ENCODE measurements around the gene SH3GL2. TPM values are rescaled to one million over a fixed set of nuclear protein-coding genes. Genes with fewer than 3 reads are reported as not detected.

Gene SH3GL2
- total RNA-seq, 1 experiment from 2014 or later = not detected

GRCh38 chr9:17695482-17695881, 116.6 kb downstream of the SH3GL2 start:
- Histone ChIP-seq H3K36me3 (no peaks in the 10 kb centered on the region), H3K4me3 (no peak overlapping the region), H3K27me3 (no peaks in the 10 kb centered on the region; the same call in 1 of the 2 replicates), H3K9me3 (no peaks in the 10 kb centered on the region)
- no peak for DNase-seq

- no peak for DNase-seq
- H3K9me3 ChIP-seq = no peaks in the 10 kb centered on the region
Measured at GRCh38 chr9:17699615-17700330, 120.9 kb downstream of the SH3GL2 start.

DNA sequence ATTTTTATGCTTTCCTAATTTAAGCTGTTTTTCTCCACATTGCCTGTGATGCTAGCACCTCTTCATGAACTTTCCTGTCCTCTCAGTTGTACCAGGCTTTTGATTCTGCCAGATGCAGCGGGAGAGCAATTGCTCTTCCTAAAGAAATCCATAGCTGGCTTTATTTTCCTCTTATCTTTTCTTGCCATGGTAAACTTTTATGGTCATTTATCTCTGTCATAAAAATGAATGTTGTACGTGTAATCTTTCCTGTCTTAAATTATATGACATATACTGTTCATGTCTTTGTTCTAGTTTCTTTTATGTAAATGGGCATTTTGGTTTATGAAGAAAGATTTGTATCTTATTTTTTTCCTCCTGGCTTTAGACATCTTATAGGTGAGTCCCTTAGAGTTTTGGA, 127.5 kb downstream of the SH3GL2 start:
- DNase-seq = no peak
- H3K27me3 ChIP-seq = no peaks in the 10 kb centered on the region; the same call in 1 of the 2 replicates
- no peak overlapping the region for H3K4me3 ChIP-seq
- H3K9me3 ChIP-seq = no peaks in the 10 kb centered on the region
- H3K36me3 ChIP-seq = no peaks in the 10 kb centered on the region

More at GRCh38 chr9:17699615-17700330, 120.9 kb downstream of the SH3GL2 start:
- Histone ChIP-seq H3K4me3 (no peak overlapping the region), H3K36me3 (no peaks in the 10 kb centered on the region), H3K27me3 (no peaks in the 10 kb centered on the region; the same call in none of the 2 replicates)

DNA sequence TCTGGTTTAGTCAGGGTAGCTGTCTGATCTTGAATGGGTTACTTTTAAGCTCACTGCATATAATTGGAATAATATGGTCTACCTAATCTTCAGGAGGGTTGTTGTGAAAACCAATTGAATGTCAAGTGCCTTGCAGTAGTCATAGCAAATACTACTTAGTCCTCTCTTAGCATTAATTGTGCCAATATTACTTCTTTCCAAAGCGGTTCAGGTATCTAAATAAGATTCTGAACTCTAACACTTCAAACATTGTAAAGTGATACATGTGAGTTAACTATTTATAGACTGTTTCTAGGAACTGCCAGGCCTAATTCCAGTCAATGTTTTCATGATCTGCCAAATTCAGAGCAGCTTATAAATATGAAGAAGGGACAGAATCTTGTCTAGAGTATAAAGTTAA, 140.2 kb downstream of the SH3GL2 start:
- Histone ChIP-seq H3K9me3 (peaks cover 8% of the 10 kb centered on the region), H3K27me3 (no peaks in the 10 kb centered on the region; the same call in 1 of the 2 replicates), H3K36me3 (no peaks in the 10 kb centered on the region), H3K4me3 (no peak overlapping the region)
- DNase-seq = no peak

GRCh38 chr9:17721954-17722353, 143.1 kb downstream of the SH3GL2 start:
- H3K27me3 ChIP-seq = no peaks in the 10 kb centered on the region
- H3K36me3 ChIP-seq = no peaks in the 10 kb centered on the region
- DNase-seq = no peak
- no peak overlapping the region for H3K4me3 ChIP-seq
- H3K9me3 ChIP-seq = peaks cover 8% of the 10 kb centered on the region

DNA sequence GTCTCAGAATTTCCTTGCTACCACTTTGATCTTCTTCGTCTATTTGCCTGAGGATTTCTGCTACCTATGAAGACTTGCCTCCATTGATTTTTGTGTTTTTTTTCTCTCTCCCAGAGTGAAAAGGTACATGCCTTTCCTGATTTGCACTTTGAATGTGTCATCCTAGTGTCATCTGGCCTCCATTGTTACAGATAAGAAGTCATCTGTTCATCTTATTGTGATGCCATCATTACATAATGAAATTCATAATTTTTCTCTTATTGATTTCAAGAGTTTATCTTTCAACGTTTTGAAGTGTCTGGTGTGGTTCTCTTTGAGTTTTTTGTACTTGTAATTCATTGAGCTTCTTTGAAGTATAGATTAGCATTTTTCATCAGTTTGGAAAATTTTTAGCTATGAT, 144.8 kb downstream of the SH3GL2 start:
- no peak for DNase-seq
- H3K9me3 ChIP-seq = peaks cover 8% of the 10 kb centered on the region
- no peaks in the 10 kb centered on the region for H3K36me3 ChIP-seq
- no peaks in the 10 kb centered on the region; the same call in 1 of the 2 replicates for H3K27me3 ChIP-seq
- no peak overlapping the region for H3K4me3 ChIP-seq

DNA sequence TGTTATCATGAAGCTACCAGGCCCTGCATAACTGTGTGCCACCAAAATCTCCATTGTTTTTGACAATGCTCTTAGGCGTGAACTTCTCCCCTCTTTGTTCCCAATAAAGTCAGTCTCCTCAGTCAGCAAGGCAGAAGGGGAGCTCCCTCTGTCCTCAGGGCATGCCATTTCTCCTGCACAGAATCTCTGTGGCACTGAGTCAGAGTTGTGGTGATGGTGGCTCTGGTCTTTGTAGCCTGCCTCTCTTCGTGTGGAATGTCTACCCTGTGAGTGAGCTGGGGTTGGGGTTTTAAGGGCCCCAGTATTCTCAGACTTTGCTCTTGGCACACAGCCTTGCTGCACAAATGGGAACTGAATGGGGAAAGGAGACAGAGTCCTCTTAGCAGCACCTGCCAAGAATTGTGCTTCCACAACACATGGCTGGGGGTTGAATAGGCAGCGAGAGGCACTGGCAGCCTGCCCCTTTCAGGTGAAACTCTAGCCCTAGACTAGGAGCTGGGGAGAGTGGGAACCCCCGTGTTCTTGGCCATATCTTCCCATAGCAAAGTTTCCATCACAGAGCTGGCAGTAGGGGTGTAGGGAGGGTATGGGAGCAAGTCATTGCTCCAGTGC, 146.6 kb downstream of the SH3GL2 start:
- Histone ChIP-seq H3K4me3 (no peak overlapping the region), H3K27me3 (no peaks in the 10 kb centered on the region; the same call in 1 of the 2 replicates), H3K9me3 (peaks cover 8% of the 10 kb centered on the region), H3K36me3 (no peaks in the 10 kb centered on the region)
- no peak for DNase-seq

GRCh38 chr9:17726298-17726697, 147.4 kb downstream of the SH3GL2 start:
- Histone ChIP-seq H3K27me3 (no peaks in the 10 kb centered on the region; the same call in 1 of the 2 replicates), H3K4me3 (no peak overlapping the region), H3K36me3 (no peaks in the 10 kb centered on the region), H3K9me3 (peaks cover 8% of the 10 kb centered on the region)
- no peak for DNase-seq

DNA sequence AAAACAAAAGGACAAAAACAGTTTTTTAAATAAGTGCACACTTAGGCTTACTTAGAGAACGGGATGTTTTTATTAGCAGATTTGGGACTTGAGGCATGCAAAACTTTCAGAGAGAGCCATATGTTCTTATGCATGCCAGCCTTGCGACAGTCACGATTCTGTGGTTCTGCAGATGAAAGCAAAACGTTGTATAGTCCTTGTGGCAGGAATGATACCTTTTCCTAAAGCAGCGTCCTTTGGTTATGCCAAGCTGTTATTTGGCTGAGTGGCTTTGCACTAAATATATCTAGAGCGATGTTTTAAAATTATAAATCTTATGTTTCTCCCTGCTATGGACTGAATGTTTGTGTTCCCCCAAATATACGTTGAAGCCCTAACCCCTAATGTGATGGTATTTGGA, 152.0 kb downstream of the SH3GL2 start:
- no peaks in the 10 kb centered on the region; the same call in 1 of the 2 replicates for H3K27me3 ChIP-seq
- no peak for DNase-seq

GRCh38 chr9:17731308-17731707, 152.4 kb downstream of the SH3GL2 start:
- no peak for DNase-seq
- H3K36me3 ChIP-seq = no peaks in the 10 kb centered on the region
- H3K27me3 ChIP-seq = no peaks in the 10 kb centered on the region; the same call in 1 of the 2 replicates
- no peak overlapping the region for H3K4me3 ChIP-seq
- H3K9me3 ChIP-seq = no peaks in the 10 kb centered on the region

More for the DNA sequence above, 152.0 kb downstream of the SH3GL2 start:
- Histone ChIP-seq H3K36me3 (no peaks in the 10 kb centered on the region), H3K4me3 (no peak overlapping the region), H3K9me3 (no peaks in the 10 kb centered on the region)

DNA sequence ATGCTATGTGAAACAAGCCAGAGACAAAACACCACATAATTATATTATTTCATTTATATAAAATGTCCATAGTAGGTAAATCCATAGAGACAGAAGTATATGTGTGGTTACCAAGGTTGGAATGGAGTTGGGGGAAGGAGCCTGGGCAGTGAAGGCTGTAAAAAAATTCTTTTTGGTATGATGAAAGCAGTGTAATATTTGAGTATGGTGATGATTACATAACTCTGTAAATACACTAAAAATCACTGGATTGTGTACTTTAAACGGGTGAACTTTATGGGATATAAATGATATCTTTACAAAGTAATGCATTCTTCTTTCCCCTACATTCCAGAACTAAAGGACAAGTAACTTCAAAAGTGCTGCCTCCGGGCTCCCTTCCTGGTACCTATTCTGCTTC, 155.8 kb downstream of the SH3GL2 start:
- H3K9me3 ChIP-seq = no peaks in the 10 kb centered on the region
- no peak overlapping the region for H3K4me3 ChIP-seq
- H3K27me3 ChIP-seq = no peaks in the 10 kb centered on the region; the same call in 1 of the 2 replicates
- no peak for DNase-seq
- no peaks in the 10 kb centered on the region for H3K36me3 ChIP-seq

DNA sequence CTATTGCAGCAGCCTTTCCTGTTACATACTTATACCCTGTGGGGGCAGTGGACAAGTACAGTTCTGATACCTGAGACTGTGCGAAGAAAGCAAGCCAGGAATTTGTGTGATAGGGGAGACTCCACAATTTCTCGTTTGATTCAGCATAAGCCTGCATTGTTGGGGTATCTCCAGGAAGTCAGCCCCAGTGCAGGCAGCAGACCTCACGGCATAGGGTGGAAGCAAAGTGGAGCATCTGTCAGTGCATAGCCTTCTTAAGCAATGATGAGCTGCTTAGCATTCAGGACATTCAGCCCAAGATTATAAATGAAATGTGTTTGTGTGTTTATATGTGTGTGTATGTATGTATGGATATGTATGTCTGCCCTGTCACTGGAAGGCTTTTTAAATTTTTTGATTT, 157.0 kb downstream of the SH3GL2 start:
- no peaks in the 10 kb centered on the region for H3K36me3 ChIP-seq
- H3K9me3 ChIP-seq = no peaks in the 10 kb centered on the region
- DNase-seq = no peak
- no peak overlapping the region for H3K4me3 ChIP-seq
- no peaks in the 10 kb centered on the region for H3K27me3 ChIP-seq

DNA sequence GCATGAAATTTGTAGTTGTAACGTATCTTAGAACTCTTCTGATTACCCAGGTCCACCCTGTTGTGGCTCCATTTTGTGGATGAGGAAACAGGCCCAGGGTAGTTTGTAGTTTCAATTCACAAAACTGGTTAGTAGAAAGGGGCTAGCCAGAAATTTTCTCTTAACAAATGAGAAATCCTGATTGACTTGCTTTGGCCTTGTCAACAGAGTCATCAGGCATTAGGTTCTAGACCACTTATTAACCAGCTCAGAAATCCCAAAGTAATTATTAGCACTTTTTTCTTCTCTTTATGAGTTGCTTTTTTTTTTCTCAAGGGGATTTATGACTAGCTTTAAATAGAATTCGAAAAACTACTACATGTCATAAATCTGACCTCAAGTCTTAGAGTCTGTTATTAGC, 160.2 kb downstream of the SH3GL2 start:
- DNase-seq = no peak
- no peak overlapping the region for H3K4me3 ChIP-seq
- no peaks in the 10 kb centered on the region for H3K36me3 ChIP-seq
- H3K27me3 ChIP-seq = no peaks in the 10 kb centered on the region
- no peaks in the 10 kb centered on the region for H3K9me3 ChIP-seq

DNA sequence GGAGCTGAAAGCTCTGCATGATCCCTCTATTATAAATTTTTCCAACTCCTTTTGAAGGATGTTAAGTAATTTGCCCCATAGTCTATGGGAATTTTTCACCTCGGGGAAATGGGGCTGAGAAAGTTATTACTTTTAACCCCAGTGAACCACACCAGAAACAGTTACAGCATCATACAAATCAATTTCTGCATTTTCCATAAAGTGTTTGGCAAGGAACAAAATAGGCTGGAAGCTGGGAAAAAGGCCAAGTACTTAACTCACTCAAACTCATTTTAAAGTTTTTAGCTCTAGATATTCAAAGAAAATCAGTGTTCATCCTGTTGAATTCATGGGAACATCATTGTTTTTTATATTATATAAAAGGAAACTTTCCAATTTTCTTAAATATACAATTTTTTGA, 160.9 kb downstream of the SH3GL2 start:
- Histone ChIP-seq H3K36me3 (no peaks in the 10 kb centered on the region), H3K4me3 (no peak overlapping the region), H3K9me3 (no peaks in the 10 kb centered on the region), H3K27me3 (no peaks in the 10 kb centered on the region)
- DNase-seq = no peak

DNA sequence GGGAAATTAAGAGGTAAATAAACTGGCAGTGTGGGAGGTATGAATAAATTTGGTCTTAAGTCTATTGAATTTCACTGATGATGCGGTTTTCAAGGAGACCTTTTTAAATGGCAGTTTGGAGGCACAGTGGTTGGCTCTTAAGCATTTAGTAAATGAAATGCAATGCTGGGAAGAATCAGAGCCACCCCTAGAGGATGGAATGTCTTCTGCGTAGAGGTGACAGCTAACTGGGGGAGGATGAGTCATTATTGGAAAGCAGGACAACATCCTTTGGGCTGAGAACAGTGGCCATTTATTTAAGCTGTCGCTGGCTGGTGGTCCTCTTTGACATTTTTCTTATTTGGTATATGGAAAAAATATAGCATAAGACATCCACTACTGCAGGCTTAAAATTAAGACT, 163.2 kb downstream of the SH3GL2 start:
- Histone ChIP-seq H3K36me3 (no peaks in the 10 kb centered on the region), H3K4me3 (no peak overlapping the region), H3K27me3 (no peaks in the 10 kb centered on the region), H3K9me3 (no peaks in the 10 kb centered on the region)
- DNase-seq = no peak

DNA sequence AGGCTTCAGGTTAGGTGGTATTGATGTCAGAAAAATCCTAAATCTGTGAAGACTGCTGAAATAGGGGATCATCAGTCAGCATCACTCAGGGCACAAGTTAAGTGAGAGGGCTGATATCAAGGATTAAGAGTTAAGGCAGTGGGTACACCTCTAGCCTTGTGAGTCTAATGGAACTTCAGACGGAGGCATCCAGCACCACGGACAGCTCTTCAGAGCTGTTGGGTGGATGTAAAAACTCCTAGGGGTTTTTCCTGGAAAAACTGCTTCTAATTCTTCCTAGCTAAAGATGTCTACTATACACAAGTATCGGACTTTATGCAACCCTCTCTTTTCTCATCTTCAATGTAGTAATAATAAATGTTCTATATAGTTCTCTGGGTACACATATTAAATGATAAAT, 165.9 kb downstream of the SH3GL2 start:
- Histone ChIP-seq H3K36me3 (no peaks in the 10 kb centered on the region), H3K4me3 (no peak overlapping the region), H3K27me3 (no peaks in the 10 kb centered on the region), H3K9me3 (no peaks in the 10 kb centered on the region)
- DNase-seq = peak; percentile 8

DNA sequence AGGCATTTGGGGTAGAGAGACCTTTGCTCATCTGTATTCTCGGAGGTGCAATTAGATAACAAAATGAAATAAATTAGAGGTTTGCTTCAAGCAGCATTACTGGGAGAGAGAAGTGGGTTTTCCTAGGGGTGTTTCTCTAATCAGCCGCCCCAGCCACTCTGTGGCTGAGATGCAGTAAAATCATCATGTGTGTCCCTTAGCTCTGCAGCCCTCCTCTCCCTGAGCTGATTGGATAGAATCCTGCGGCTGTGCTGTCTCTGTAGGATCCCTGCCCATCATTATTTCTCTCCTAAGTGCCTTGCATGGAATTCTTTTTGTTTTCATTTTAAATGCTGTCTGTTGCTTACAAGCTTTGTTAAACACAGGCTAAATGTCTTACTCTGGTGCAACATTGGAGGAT, 171.4 kb downstream of the SH3GL2 start:
- DNase-seq = no peak
- Histone ChIP-seq H3K27me3 (peaks cover 2% of the 10 kb centered on the region), H3K36me3 (no peaks in the 10 kb centered on the region), H3K9me3 (no peaks in the 10 kb centered on the region), H3K4me3 (no peak overlapping the region)

DNA sequence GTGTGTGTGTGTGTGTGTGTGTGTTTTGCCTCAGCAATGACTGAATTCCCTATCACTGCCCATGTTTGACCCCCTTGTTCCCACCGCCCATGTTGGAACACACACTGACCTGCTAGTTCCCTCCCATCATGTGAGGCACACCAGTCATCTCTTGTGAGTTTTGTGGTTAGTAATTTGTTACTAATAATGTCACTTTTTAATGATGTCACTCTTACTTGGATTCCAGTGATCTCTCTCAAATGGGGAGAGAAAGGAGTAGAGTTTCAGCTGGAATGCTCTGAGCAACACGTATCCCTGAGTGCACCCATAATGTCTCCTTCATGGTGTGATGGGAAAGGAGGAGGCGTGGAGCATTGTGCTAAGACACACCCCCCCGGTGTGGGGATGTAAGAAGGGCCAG, 172.6 kb downstream of the SH3GL2 start:
- Histone ChIP-seq H3K27me3 (peaks cover 2% of the 10 kb centered on the region), H3K4me3 (no peak overlapping the region), H3K9me3 (no peaks in the 10 kb centered on the region), H3K36me3 (no peaks in the 10 kb centered on the region)
- no peak for DNase-seq

Data from MG63 (cell line).